ENCODE measurements around the gene NRARP. TPM values are rescaled to one million over a fixed set of nuclear protein-coding genes. Genes with fewer than 3 reads are reported as not detected.

The NRARP gene
- total and polyA plus RNA-seq, 2 of the 8 experiments (the other 6 are each of a cell fraction or from before 2014, with no cell fraction given), result 32.5 to 37.2 TPM

GRCh38 chr9:137256362-137256761, 45.7 kb downstream of the NRARP start:
- H3K4ac ChIP-seq (replicated peaks; ENCODE audit: insufficient read length, low read depth, low read length), result no peak overlapping the region
- no peaks in the 10 kb centered on the region for H3K9me3 ChIP-seq (ENCODE audit: insufficient read depth in 2 of 2, low read depth in 1 of 2, low read length in 1 of 2)
- peaks cover 3 to 17% (median 12%) of the 10 kb centered on the region in 4 experiments; a peak in 6 of 8 replicates for H3K36me3 ChIP-seq (ENCODE audit: control insufficient read depth in 2 of 4, insufficient read depth in 4 of 4, low read length in 3 of 4)
- no peak overlapping the region for H3K18ac ChIP-seq (ENCODE audit: extremely low read depth, low read length)
- peaks cover 14% of the 10 kb centered on the region; the same call in 1 of the 2 replicates for H3K23me2 ChIP-seq (ENCODE audit: low read depth, low read length)
- no peak overlapping the region for H2BK15ac ChIP-seq (ENCODE audit: low read length)
- peaks cover 9% of the 10 kb centered on the region for H3K79me1 ChIP-seq (ENCODE audit: low read depth, low read length)
- H3K4me1 ChIP-seq (replicated peaks in 1 of 4; ENCODE audit: control insufficient read depth in 3 of 4, insufficient read depth in 4 of 4, low read length in 3 of 4), result peaks cover 0 to 21% (median 16%) of the 10 kb centered on the region in 4 experiments; a peak in 5 of 7 replicates
- FAIRE-seq (no peak), DNase-seq (ENCODE audit: low read depth in 1 of 2, low spot score in 2 of 2) (no peak)
- H3K4me2 ChIP-seq (ENCODE audit: insufficient read depth in 1 of 2, low read depth in 2 of 2, low read length in 2 of 2), result peak overlapping the region; percentile 80 to 92
- TF ChIP-seq EGR1 (IDR thresholded peaks at IDR 0.05; ENCODE audit: borderline replicate concordance, low read depth, low read length) (no peak), SIX5 (IDR thresholded peaks at IDR 0.05; ENCODE audit: low read depth, low read length) (no peak), POU5F1 (IDR thresholded peaks at IDR 0.05; ENCODE audit: low read depth, low read length) (no peak), NANOG (IDR thresholded peaks at IDR 0.05; ENCODE audit: insufficient read depth, low read depth, low read length, poor library complexity, severe bottlenecking) (no peak)
- no peak overlapping the region for H2BK5ac ChIP-seq (ENCODE audit: low read depth, low read length)
- H3K4me3 ChIP-seq (ENCODE audit: extremely low read depth in 1 of 4, insufficient read depth in 2 of 4, low read depth in 3 of 4, low read length in 4 of 4), result peak overlapping the region; percentile 52 to 100 (median 82)
- H3K56ac ChIP-seq (replicated peaks; ENCODE audit: insufficient read length, low read depth, low read length), result no peak overlapping the region
- H3K27ac ChIP-seq (ENCODE audit: low read depth, low read length), result no peak overlapping the region
- H4K91ac ChIP-seq (replicated peaks; ENCODE audit: insufficient read length, low read length), result no peak overlapping the region
- H3K27me3 ChIP-seq (replicated peaks in 1 of 4; ENCODE audit: control insufficient read depth in 3 of 4, extremely low read depth in 1 of 4, insufficient read depth in 3 of 4, low read length in 3 of 4), result peaks cover 0 to 7% (median 0%) of the 10 kb centered on the region in 4 experiments; a peak in 2 of 7 replicates
- CTCF ChIA-PET (ENCODE audit: partially characterized antibody), result interaction anchor here (0.6 to 4.7 kb wide), 15 partner anchors 9 to 230 kb away, joined by 3 to 13 read pairs (median 4); partner anchors contain the start of genes ABCA2 and RNF224
- no peak overlapping the region for H2AFZ ChIP-seq (ENCODE audit: low read length)
- H2BK20ac ChIP-seq (ENCODE audit: low read length), result no peak overlapping the region
- no peak overlapping the region; the same call in 1 of the 2 replicates for H4K8ac ChIP-seq (ENCODE audit: extremely low read depth, insufficient read depth, low read length)
- peaks cover 0 to 4% of the 10 kb centered on the region in 2 experiments for H4K20me1 ChIP-seq (replicated peaks in 1 of 2; ENCODE audit: control insufficient read depth in 1 of 2, insufficient read depth in 2 of 2, low read length in 2 of 2)
- no peak overlapping the region for H2AK5ac ChIP-seq (ENCODE audit: low read depth, low read length)
- POLR2A ChIA-PET (ENCODE audit: partially characterized antibody), result interaction anchor here (0.7 to 69.9 kb wide), 5 partner anchors 0 to 60 kb away, joined by 3 to 1462 read pairs (median 5); partner anchors contain the start of genes CYSRT1, NDOR1, NELFB and RNF208
- no peak overlapping the region for H2BK120ac ChIP-seq (replicated peaks; ENCODE audit: low read depth, low read length)
- H3K14ac ChIP-seq (ENCODE audit: insufficient read length), result no peak overlapping the region
- H4K5ac ChIP-seq (ENCODE audit: insufficient read length, low read depth, low read length), result no peak overlapping the region
- H3K79me2 ChIP-seq (ENCODE audit: control insufficient read depth in 1 of 2, insufficient read depth in 2 of 2, low read length in 2 of 2), result peaks cover 0 to 13% of the 10 kb centered on the region in 2 experiments; a peak in 2 of 4 replicates
- 89% methylated on average over 15 of the region's 15 CpGs; no CpG with 5 or more reads in 1 of the 2 experiments for WGBS, 2 experiments (ENCODE audit: extremely low coverage in 1 of 2, insufficient coverage in 1 of 2, insufficient read length in 1 of 2, insufficient replicate concordance in 2 of 2, low coverage in 1 of 2, low lambda C conversion rate in 2 of 2, missing lambda C conversion rate in 1 of 2)
- no peak overlapping the region for H2BK12ac ChIP-seq (ENCODE audit: low read depth, low read length)
- no peak overlapping the region for H3K23ac ChIP-seq (ENCODE audit: insufficient read length)
- 0 out of 7 replicates have a peak overlapping the region, but pooled peaks of 1 of the 4 experiments have one; percentile 44 for H3K9ac ChIP-seq (replicated peaks in 1 of 4; ENCODE audit: extremely low read depth in 1 of 4, low read depth in 3 of 4, low read length in 3 of 4)
